Measurements from ENCODE around the gene PRR14.
"Not testable (repeated sequence)": the region's sequence is repeated elsewhere in the genome, so short reads cannot be mapped to it uniquely, and the experiment has no call there.

The PRR14 gene

GRCh38 chr16:30633526-30633925, 17.2 kb upstream of the PRR14 start:
- no peak for DNase-seq

- DNase-seq, result no peak
Observed at GRCh38 chr16:30636599-30636998, 14.2 kb upstream of the PRR14 start.

GRCh38 chr16:30637139-30637538, 13.6 kb upstream of the PRR14 start:
- not testable (repeated sequence) for DNase-seq

GRCh38 chr16:30637944-30638343, 12.8 kb upstream of the PRR14 start:
- peak; percentile 56 for DNase-seq

GRCh38 chr16:30641378-30641982, 9.3 kb upstream of the PRR14 start:
- no peak for DNase-seq

- no peak for DNase-seq
Observed at GRCh38 chr16:30644334-30644830, 6.4 kb upstream of the PRR14 start.

GRCh38 chr16:30645727-30646126, 5.0 kb upstream of the PRR14 start:
- DNase-seq, result no peak

GRCh38 chr16:30647274-30647571, 3.5 kb upstream of the PRR14 start:
- no peak for DNase-seq

GRCh38 chr16:30649725-30650368, 913 bp upstream of the PRR14 start:
- DNase-seq, result no peak

- no peak for DNase-seq
Observed at GRCh38 chr16:30651124-30652004, 604 bp downstream of the PRR14 start.

- DNase-seq, result no peak
Observed at GRCh38 chr16:30652005-30652296, 1.2 kb downstream of the PRR14 start.

- DNase-seq, result no peak
Observed at GRCh38 chr16:30652718-30653117, 2.0 kb downstream of the PRR14 start.

- no peak for DNase-seq
Observed at GRCh38 chr16:30654856-30655255, 4.1 kb downstream of the PRR14 start.

GRCh38 chr16:30655815-30656347, 5.1 kb downstream of the PRR14 start:
- DNase-seq, result no peak

- DNase-seq, result no peak
Observed at GRCh38 chr16:30656388-30656787, 5.6 kb downstream of the PRR14 start.

- DNase-seq, result peak; percentile 41
Observed at GRCh38 chr16:30656974-30657865, 6.5 kb downstream of the PRR14 start.

- DNase-seq, result peak; percentile 100
Observed at GRCh38 chr16:30657866-30658730, 7.3 kb downstream of the PRR14 start, which contains the start of gene FBRS. Gene FBRS, plus strand, starts transcription at chr16:30658431. Its CDS starts 1,088 bp downstream, at chr16:30659519.

GRCh38 chr16:30658731-30659506, 8.2 kb downstream of the PRR14 start:
- DNase-seq, result peak; percentile 93

GRCh38 chr16:30659507-30660423, 9.0 kb downstream of the PRR14 start:
- no peak for DNase-seq

Data from NCI-H446 treated with DMSO at 0.1 percent for 48 hours (cell line).